ENCODE measurements around the gene PRSS37.

The PRSS37 gene

DNA sequence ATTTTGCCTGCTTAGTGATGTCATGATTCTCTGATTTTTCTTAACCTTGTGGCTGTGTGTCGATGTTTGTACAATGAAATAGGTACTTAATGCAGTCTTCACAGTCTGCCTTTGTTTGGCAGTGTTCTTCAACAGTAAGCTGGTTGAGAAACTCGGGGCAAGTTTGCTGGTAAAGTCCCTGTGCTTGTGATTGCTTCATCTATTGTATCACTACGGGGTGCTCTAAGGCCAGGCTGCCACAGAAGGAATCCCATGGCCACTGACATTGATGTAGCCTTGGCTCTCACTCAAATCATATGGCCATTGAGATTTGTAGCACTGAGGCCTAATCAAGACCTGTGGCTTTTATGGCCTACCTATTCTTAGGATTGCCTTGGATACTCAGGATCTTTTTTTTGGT is 33.5 kb upstream of the PRSS37 start:
- no peak for DNase-seq (ENCODE audit: low read depth)
- no peak overlapping the region for H3K4me3 ChIP-seq (ENCODE audit: low read length)
- TF ChIP-seq, protein P1, sequence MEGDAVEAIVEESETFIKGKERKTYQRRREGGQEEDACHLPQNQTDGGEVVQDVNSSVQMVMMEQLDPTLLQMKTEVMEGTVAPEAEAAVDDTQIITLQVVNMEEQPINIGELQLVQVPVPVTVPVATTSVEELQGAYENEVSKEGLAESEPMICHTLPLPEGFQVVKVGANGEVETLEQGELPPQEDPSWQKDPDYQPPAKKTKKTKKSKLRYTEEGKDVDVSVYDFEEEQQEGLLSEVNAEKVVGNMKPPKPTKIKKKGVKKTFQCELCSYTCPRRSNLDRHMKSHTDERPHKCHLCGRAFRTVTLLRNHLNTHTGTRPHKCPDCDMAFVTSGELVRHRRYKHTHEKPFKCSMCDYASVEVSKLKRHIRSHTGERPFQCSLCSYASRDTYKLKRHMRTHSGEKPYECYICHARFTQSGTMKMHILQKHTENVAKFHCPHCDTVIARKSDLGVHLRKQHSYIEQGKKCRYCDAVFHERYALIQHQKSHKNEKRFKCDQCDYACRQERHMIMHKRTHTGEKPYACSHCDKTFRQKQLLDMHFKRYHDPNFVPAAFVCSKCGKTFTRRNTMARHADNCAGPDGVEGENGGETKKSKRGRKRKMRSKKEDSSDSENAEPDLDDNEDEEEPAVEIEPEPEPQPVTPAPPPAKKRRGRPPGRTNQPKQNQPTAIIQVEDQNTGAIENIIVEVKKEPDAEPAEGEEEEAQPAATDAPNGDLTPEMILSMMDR (conservative IDR thresholded peaks at IDR 0.05; ENCODE audit: low read length) = no peak

DNA sequence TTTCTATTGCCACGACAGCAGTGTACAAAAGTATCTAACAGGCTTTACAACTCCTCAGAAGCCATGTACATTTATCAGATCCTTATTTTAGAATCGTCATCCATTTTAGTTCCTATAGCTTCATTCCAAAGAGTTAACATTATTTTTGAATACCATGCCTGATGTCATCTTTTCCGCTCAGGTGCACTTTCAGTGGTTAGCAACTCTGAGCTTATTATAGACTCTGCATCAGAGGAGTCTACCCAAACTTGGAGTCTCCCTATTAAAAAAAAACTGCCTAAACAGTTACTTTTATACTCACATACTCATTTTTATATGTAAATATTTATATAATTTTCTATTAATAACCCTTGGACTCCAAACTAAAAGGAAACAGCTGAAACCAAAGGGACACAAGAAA is 31.6 kb upstream of the PRSS37 start:
- H3K4me3 ChIP-seq (ENCODE audit: low read length) = no peak overlapping the region
- TF ChIP-seq, protein P1 (conservative IDR thresholded peaks at IDR 0.05; ENCODE audit: low read length) = no peak
- DNase-seq (ENCODE audit: low read depth) = no peak

DNA sequence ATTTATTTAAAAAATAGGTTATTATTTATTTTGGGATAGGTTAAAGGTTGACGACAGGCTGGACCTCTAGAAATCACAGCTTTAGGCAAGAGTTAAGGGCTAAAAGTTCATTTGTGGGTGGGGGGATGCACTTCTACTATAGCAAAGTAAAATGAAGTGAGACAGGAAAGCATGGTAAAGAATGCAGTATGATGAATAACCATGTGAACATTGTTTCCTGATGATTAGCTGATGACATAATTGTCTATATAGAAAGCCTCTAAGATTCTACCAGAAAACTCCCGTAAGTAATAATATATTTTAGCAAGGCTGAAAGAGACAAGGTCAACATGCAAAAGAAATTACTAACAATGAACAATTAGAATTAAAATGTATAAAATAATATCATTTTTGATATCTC is 25.7 kb upstream of the PRSS37 start:
- no peak overlapping the region for H3K4me3 ChIP-seq (ENCODE audit: low read length)
- TF ChIP-seq, protein P1 (conservative IDR thresholded peaks at IDR 0.05; ENCODE audit: low read length) = no peak
- no peak for DNase-seq (ENCODE audit: low read depth)

DNA sequence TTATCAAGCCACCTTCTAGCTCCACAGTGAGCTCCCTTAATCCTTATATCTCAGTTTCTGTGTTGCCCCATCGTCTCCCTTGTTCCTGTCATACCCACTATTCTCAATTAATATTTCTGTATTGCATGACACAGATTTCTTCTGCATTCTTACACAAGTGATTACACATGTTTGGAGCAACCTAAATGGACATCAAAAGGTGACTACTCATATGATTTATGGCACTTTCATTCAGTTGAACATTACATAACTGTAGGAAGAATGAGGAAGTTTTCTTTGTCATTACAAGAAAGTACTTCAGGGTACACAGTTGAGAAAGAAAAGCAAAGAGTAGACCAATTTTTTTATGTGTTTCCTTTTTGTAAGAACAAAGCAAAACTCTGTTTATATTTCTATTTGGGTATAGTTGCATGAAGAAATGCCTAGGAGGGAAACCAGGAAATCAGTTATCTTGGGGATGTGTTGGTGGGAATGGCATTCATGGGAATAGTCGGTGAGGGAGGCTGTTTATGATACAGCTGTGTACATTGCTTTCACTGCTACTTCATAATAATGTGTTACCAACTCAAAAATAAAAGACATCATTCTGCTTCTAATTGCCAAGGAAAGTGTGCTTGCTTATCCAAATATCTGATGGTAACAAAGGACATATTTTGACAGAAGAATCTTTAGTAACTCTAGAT is 23.6 kb upstream of the PRSS37 start:
- no peak overlapping the region for H3K4me3 ChIP-seq (ENCODE audit: low read length)
- TF ChIP-seq, protein P1 (conservative IDR thresholded peaks at IDR 0.05; ENCODE audit: low read length) = no peak
- no peak for DNase-seq (ENCODE audit: low read depth)

DNA sequence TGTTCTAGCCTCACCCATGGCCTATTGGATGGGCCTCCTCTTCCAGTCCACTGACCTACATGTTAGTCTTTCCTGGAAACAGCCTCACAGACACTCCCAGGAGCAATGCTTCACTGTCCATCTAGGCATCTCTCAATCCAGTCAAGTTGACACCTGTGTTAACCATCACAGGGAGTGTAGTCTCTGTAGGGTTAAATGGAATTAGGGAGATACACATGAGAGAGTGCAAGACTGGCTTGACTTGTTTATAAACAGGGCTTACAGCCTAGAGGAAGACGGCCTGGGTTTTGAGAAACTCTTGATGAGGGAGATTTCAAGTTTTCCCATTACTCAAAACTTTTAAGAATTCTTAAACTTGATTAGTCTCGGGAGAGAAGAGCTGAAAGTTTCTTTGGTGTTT is 18.9 kb upstream of the PRSS37 start:
- no peak overlapping the region for H3K4me3 ChIP-seq (ENCODE audit: low read length)
- DNase-seq (ENCODE audit: low read depth) = no peak
- TF ChIP-seq, protein P1 (conservative IDR thresholded peaks at IDR 0.05; ENCODE audit: low read length) = no peak

DNA sequence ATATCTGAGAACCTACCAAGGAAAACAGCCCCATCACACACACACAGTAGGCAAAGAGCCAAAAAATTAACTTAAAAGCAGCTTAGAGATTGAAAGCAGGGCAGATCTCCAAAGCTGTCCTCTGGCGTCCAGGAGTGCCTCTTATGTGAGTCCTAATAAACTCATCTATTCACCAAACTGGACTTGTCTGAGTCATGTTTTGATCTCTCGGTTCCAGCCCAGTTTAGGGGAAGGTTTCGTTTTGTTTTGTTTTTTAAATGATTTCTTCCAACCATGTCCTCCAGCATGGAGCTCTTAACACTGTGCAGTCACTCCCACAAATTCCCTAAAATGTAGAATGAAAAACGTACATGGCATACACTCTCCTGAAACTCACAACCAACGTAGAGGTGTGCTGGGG is 6.7 kb upstream of the PRSS37 start:
- TF ChIP-seq, protein P1 (conservative IDR thresholded peaks at IDR 0.05; ENCODE audit: low read length) = no peak
- no peak for DNase-seq (ENCODE audit: low read depth)
- H3K4me3 ChIP-seq (ENCODE audit: low read length) = no peak overlapping the region

DNA sequence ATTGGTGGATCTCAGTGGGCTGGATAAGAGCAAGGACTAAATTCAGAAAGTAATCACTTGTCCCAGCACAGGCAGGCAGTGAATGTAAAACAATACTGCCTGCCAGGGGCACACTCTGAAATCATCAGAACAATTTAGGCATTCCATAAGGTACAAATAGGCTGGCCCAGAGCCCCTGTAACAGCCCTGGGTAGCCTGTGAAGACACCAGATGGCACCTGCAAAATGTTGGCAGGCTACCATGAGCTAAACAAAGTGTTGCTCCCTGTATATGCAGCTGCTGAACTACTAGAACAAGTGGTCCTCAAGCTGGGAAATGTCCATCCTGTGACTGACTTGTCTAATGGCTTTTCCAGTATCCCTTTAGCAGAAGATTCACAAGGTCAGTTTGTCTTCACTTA is 3.0 kb upstream of the PRSS37 start:
- no peak for DNase-seq (ENCODE audit: low read depth)
- no peak overlapping the region for H3K4me3 ChIP-seq (ENCODE audit: low read length)
- TF ChIP-seq, protein P1 (conservative IDR thresholded peaks at IDR 0.05; ENCODE audit: low read length) = no peak
